ENCODE data around the gene RSRC1. TPM values are rescaled to one million over a fixed set of nuclear protein-coding genes. Genes with fewer than 3 reads are reported as not detected.
"Not testable (repeated sequence)": the region's sequence is repeated elsewhere in the genome, so short reads cannot be mapped to it uniquely, and the experiment has no call there.

RSRC1 gene
- total RNA-seq, 2 experiments from 2014 or later, result 44.9 to 61.6 TPM

- H3K27me3 Mint-ChIP-seq, result no peaks in the 10 kb centered on the region
- H3K9me3 Mint-ChIP-seq (ENCODE audit: low read depth), result no peaks in the 10 kb centered on the region
- POLR2A ChIA-PET, result no interaction called here
- no peak overlapping the region for H3K27ac Mint-ChIP-seq
- ATAC-seq (no peak), DNase-seq (no peak)
- H3K4me3 Mint-ChIP-seq, result no peak overlapping the region
- peaks cover 9% of the 10 kb centered on the region for H3K36me3 Mint-ChIP-seq (ENCODE audit: low read depth)
- H3K4me1 Mint-ChIP-seq, result no peaks in the 10 kb centered on the region
- intact Hi-C loops (cut with DNase I, micrococcal nuclease), result no loop called here
- CTCF ChIA-PET, result no interaction called here
These were observed 75.8 kb downstream of the RSRC1 start for GRCh38 chr3:158185711-158186110.

- H3K4me3 Mint-ChIP-seq, result no peak overlapping the region
- no peak for ATAC-seq
- peaks cover 30% of the 10 kb centered on the region for H3K9me3 Mint-ChIP-seq (ENCODE audit: low read depth)
- intact Hi-C loops (cut with DNase I, micrococcal nuclease), result no loop called here
- peaks cover 53% of the 10 kb centered on the region for H3K36me3 Mint-ChIP-seq (ENCODE audit: low read depth)
- no peaks in the 10 kb centered on the region for H3K27me3 Mint-ChIP-seq
- no peak overlapping the region for H3K27ac Mint-ChIP-seq
- POLR2A ChIA-PET, result no interaction called here
- DNase-seq, result no peak
- CTCF ChIA-PET, result no interaction called here
- no peaks in the 10 kb centered on the region for H3K4me1 Mint-ChIP-seq
These were observed 91.1 kb downstream of the RSRC1 start for GRCh38 chr3:158200955-158201354.

GRCh38 chr3:158205324-158205723 is 95.4 kb downstream of the RSRC1 start:
- H3K4me1 Mint-ChIP-seq, result peaks cover 3% of the 10 kb centered on the region
- CTCF ChIA-PET, result no interaction called here
- peaks cover 31% of the 10 kb centered on the region for H3K36me3 Mint-ChIP-seq (ENCODE audit: low read depth)
- intact Hi-C loops (cut with DNase I, micrococcal nuclease), result no loop called here
- peaks cover 11% of the 10 kb centered on the region for H3K9me3 Mint-ChIP-seq (ENCODE audit: low read depth)
- ATAC-seq, result no peak
- POLR2A ChIA-PET, result no interaction called here
- H3K4me3 Mint-ChIP-seq, result no peak overlapping the region
- no peaks in the 10 kb centered on the region for H3K27me3 Mint-ChIP-seq
- no peak for DNase-seq
- no peak overlapping the region for H3K27ac Mint-ChIP-seq

GRCh38 chr3:158205994-158206393 is 96.1 kb downstream of the RSRC1 start:
- no peak overlapping the region for H3K27ac Mint-ChIP-seq
- intact Hi-C loops (cut with DNase I, micrococcal nuclease), result no loop called here
- ATAC-seq (no peak), DNase-seq (no peak)
- CTCF ChIA-PET, result no interaction called here
- H3K27me3 Mint-ChIP-seq, result no peaks in the 10 kb centered on the region
- peaks cover 3% of the 10 kb centered on the region for H3K4me1 Mint-ChIP-seq
- no peak overlapping the region for H3K4me3 Mint-ChIP-seq
- peaks cover 5% of the 10 kb centered on the region for H3K9me3 Mint-ChIP-seq (ENCODE audit: low read depth)
- POLR2A ChIA-PET, result no interaction called here
- H3K36me3 Mint-ChIP-seq (ENCODE audit: low read depth), result peaks cover 26% of the 10 kb centered on the region

- Mint-ChIP-seq H3K36me3 (ENCODE audit: low read depth) (peaks cover 12% of the 10 kb centered on the region), H3K4me1 (peaks cover 3% of the 10 kb centered on the region), H3K27ac (no peak overlapping the region), H3K27me3 (no peaks in the 10 kb centered on the region), H3K4me3 (no peak overlapping the region), H3K9me3 (ENCODE audit: low read depth) (no peaks in the 10 kb centered on the region)
- ATAC-seq, result no peak
- intact Hi-C loops (cut with DNase I, micrococcal nuclease), result no loop called here
- ChIA-PET POLR2A (no interaction called here), CTCF (interaction anchor here (0.8 kb wide), 1 partner anchor 118 kb away, joined by 3 read pairs; no protein-coding TSS in a partner anchor)
- no peak for DNase-seq
These were observed 100.2 kb downstream of the RSRC1 start for GRCh38 chr3:158210067-158210466.

- H3K36me3 Mint-ChIP-seq (ENCODE audit: low read depth), result peaks cover 11% of the 10 kb centered on the region
- no peaks in the 10 kb centered on the region for H3K4me1 Mint-ChIP-seq
- no peak overlapping the region for H3K4me3 Mint-ChIP-seq
- ChIA-PET POLR2A (no interaction called here), CTCF (no interaction called here)
- H3K27me3 Mint-ChIP-seq, result no peaks in the 10 kb centered on the region
- no peak overlapping the region for H3K27ac Mint-ChIP-seq
- intact Hi-C loops (cut with DNase I, micrococcal nuclease), result no loop called here
- peaks cover 2% of the 10 kb centered on the region for H3K9me3 Mint-ChIP-seq (ENCODE audit: low read depth)
- ATAC-seq (no peak), DNase-seq (no peak)
These were observed 103.6 kb downstream of the RSRC1 start for GRCh38 chr3:158213461-158213860.

GRCh38 chr3:158217992-158218391 is 108.1 kb downstream of the RSRC1 start:
- POLR2A ChIA-PET, result no interaction called here
- peaks cover 9% of the 10 kb centered on the region for H3K36me3 Mint-ChIP-seq (ENCODE audit: low read depth)

GRCh38 chr3:158220575-158220974 is 110.7 kb downstream of the RSRC1 start:
- ChIA-PET POLR2A (no interaction called here), CTCF (no interaction called here)
- Mint-ChIP-seq H3K27ac (no peak overlapping the region), H3K27me3 (no peaks in the 10 kb centered on the region), H3K36me3 (ENCODE audit: low read depth) (peaks cover 4% of the 10 kb centered on the region), H3K4me3 (no peak overlapping the region), H3K9me3 (ENCODE audit: low read depth) (peaks cover 2% of the 10 kb centered on the region), H3K4me1 (no peaks in the 10 kb centered on the region)
- no peak for ATAC-seq
- intact Hi-C loops (cut with DNase I, micrococcal nuclease), result no loop called here
- no peak for DNase-seq

More at GRCh38 chr3:158217992-158218391, 108.1 kb downstream of the RSRC1 start:
- Mint-ChIP-seq H3K27ac (no peak overlapping the region), H3K9me3 (ENCODE audit: low read depth) (peaks cover 2% of the 10 kb centered on the region), H3K4me1 (no peaks in the 10 kb centered on the region), H3K4me3 (no peak overlapping the region), H3K27me3 (no peaks in the 10 kb centered on the region)
- CTCF ChIA-PET, result interaction anchor here (1.1 kb wide), 1 partner anchor 10 kb away, joined by 3 read pairs; no protein-coding TSS in a partner anchor
- DNase-seq (no peak), ATAC-seq (no peak)
- intact Hi-C loops (cut with DNase I, micrococcal nuclease), result no loop called here

GRCh38 chr3:158221426-158221825 is 111.5 kb downstream of the RSRC1 start:
- intact Hi-C loops (cut with DNase I, micrococcal nuclease), result no loop called here

GRCh38 chr3:158226429-158226828 is 116.5 kb downstream of the RSRC1 start:
- no peak overlapping the region for H3K4me3 Mint-ChIP-seq
- intact Hi-C loops (cut with DNase I, micrococcal nuclease), result no loop called here
- CTCF ChIA-PET, result no interaction called here
- no peaks in the 10 kb centered on the region for H3K27me3 Mint-ChIP-seq
- H3K27ac Mint-ChIP-seq, result no peak overlapping the region
- H3K36me3 Mint-ChIP-seq (ENCODE audit: low read depth), result peaks cover 21% of the 10 kb centered on the region
- no peaks in the 10 kb centered on the region for H3K4me1 Mint-ChIP-seq
- no peaks in the 10 kb centered on the region for H3K9me3 Mint-ChIP-seq (ENCODE audit: low read depth)
- POLR2A ChIA-PET, result no interaction called here
- no peak for DNase-seq
- ATAC-seq, result no peak

More at GRCh38 chr3:158221426-158221825, 111.5 kb downstream of the RSRC1 start:
- H3K4me3 Mint-ChIP-seq, result no peak overlapping the region
- ChIA-PET POLR2A (no interaction called here), CTCF (no interaction called here)
- no peaks in the 10 kb centered on the region for H3K27me3 Mint-ChIP-seq
- DNase-seq (no peak), ATAC-seq (no peak)
- peaks cover 2% of the 10 kb centered on the region for H3K9me3 Mint-ChIP-seq (ENCODE audit: low read depth)
- no peak overlapping the region for H3K27ac Mint-ChIP-seq
- peaks cover 3% of the 10 kb centered on the region for H3K36me3 Mint-ChIP-seq (ENCODE audit: low read depth)
- no peaks in the 10 kb centered on the region for H3K4me1 Mint-ChIP-seq

- H3K9me3 Mint-ChIP-seq (ENCODE audit: low read depth); ATAC-seq; CTCF ChIA-PET; POLR2A ChIA-PET; H3K4me3 Mint-ChIP-seq; H3K27ac Mint-ChIP-seq; H3K4me1 Mint-ChIP-seq; DNase-seq; H3K27me3 Mint-ChIP-seq; intact Hi-C loops (cut with DNase I, micrococcal nuclease): not testable (repeated sequence)
- peaks cover 21% of the 10 kb centered on the region for H3K36me3 Mint-ChIP-seq (ENCODE audit: low read depth)
These were observed 119.1 kb downstream of the RSRC1 start for GRCh38 chr3:158228942-158229341.

GRCh38 chr3:158233791-158234190 is 123.9 kb downstream of the RSRC1 start:
- intact Hi-C loops (cut with DNase I, micrococcal nuclease), result no loop called here
- Mint-ChIP-seq H3K4me1 (no peaks in the 10 kb centered on the region), H3K27ac (no peak overlapping the region), H3K36me3 (ENCODE audit: low read depth) (peaks cover 33% of the 10 kb centered on the region), H3K4me3 (no peak overlapping the region), H3K9me3 (ENCODE audit: low read depth) (peaks cover 4% of the 10 kb centered on the region), H3K27me3 (no peaks in the 10 kb centered on the region)
- ATAC-seq, result no peak
- DNase-seq, result no peak
- ChIA-PET POLR2A (no interaction called here), CTCF (no interaction called here)

GRCh38 chr3:158244274-158244673 is 134.4 kb downstream of the RSRC1 start:
- POLR2A ChIA-PET, result no interaction called here
- CTCF ChIA-PET, result no interaction called here
- Mint-ChIP-seq H3K27ac (no peak overlapping the region), H3K27me3 (no peaks in the 10 kb centered on the region), H3K9me3 (ENCODE audit: low read depth) (peaks cover 48% of the 10 kb centered on the region), H3K4me3 (no peak overlapping the region), H3K36me3 (ENCODE audit: low read depth) (peaks cover 52% of the 10 kb centered on the region), H3K4me1 (no peaks in the 10 kb centered on the region)
- intact Hi-C loops (cut with DNase I, micrococcal nuclease), result no loop called here
- no peak for DNase-seq
- no peak for ATAC-seq

Measured in activated CD4-positive, alpha-beta T cell treated with anti-CD3 and anti-CD28 coated beads for 36 hours (primary cell).